Loucy (cell line): ENCODE data around the gene VAV2.

Experiments used
- EZH2phosphoT487 ChIP-seq: fragments of 200-600 bp; IDR thresholded peaks from 2 replicates; pipeline ENCODE4 v1.6.1; 2018; ENCODE audit warnings: antibody characterized with exemption, mild to moderate bottlenecking, moderate library complexity, borderline replicate concordance
- TF ChIP-seq, protein P1 (sequence below): fragments of 200-600 bp; sonication (generic); conservative IDR thresholded peaks from 2 replicates; pipeline ENCODE4 v1.5.1; 2014; ENCODE audit warnings: mild to moderate bottlenecking, antibody characterized with exemption, low read length

DNA sequence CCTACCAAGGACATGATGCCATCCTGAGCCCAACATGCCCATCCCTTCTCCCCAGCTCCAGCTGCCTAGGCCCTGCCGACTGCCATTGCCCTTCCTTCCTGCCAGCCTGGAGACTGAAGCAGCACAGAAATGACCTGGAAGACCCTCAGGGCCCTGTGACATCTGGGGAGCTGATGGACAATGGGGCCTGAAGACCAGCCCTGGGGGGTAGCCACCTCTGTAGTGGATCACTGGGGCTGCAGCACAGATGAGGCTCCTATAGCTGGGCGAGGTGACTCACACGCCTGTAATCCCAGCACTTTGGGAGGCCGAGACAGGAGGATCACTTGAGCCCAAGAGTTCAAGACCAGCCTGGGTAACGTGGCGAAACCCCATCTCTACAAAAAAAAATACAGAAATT is 86.6 kb downstream of the VAV2 start:
- TF ChIP-seq, protein P1, sequence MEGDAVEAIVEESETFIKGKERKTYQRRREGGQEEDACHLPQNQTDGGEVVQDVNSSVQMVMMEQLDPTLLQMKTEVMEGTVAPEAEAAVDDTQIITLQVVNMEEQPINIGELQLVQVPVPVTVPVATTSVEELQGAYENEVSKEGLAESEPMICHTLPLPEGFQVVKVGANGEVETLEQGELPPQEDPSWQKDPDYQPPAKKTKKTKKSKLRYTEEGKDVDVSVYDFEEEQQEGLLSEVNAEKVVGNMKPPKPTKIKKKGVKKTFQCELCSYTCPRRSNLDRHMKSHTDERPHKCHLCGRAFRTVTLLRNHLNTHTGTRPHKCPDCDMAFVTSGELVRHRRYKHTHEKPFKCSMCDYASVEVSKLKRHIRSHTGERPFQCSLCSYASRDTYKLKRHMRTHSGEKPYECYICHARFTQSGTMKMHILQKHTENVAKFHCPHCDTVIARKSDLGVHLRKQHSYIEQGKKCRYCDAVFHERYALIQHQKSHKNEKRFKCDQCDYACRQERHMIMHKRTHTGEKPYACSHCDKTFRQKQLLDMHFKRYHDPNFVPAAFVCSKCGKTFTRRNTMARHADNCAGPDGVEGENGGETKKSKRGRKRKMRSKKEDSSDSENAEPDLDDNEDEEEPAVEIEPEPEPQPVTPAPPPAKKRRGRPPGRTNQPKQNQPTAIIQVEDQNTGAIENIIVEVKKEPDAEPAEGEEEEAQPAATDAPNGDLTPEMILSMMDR, result no peak
- TF ChIP-seq EZH2phosphoT487, result no peak
